H9 (cell line): ENCODE data around the gene TMEM140. TPM values are rescaled to one million over a fixed set of nuclear protein-coding genes. Genes with fewer than 3 reads are reported as not detected.

ENCODE experiments used
- DNase-seq: peaks from one replicate; pipeline ENCODE4 v3.0.0-alpha.2; 2017
- H2AFZ ChIP-seq: one replicate; pipeline ENCODE4 v1.6.1; 2013; ENCODE audit warnings: mild to moderate bottlenecking, low read length, control low read depth, moderate library complexity
- H2AK5ac ChIP-seq: 2 replicates; pipeline ENCODE4 v1.6.1; 2013; ENCODE audit warnings: low read length, control low read depth, mixed read lengths; ENCODE audit not compliant: insufficient read length
- H2BK120ac ChIP-seq: one replicate; pipeline ENCODE4 v1.6.1; 2013; ENCODE audit warnings: low read depth, mild to moderate bottlenecking, low read length, control low read depth, inconsistent platforms; ENCODE audit not compliant: poor library complexity, severe bottlenecking
- H2BK12ac ChIP-seq: 2 replicates; pipeline ENCODE4 v1.6.1; 2013; ENCODE audit warnings: low read length, control low read depth, mixed read lengths, low read depth; ENCODE audit not compliant: insufficient read length
- H2BK15ac ChIP-seq: 2 replicates; pipeline ENCODE4 v1.6.1; 2013; ENCODE audit warnings: low read depth, low read length, control low read depth
- H2BK20ac ChIP-seq: one replicate; pipeline ENCODE4 v1.6.1; 2013; ENCODE audit warnings: low read depth, mild to moderate bottlenecking, low read length, control low read depth, inconsistent platforms; ENCODE audit not compliant: poor library complexity, severe bottlenecking
- H2BK5ac ChIP-seq: 2 replicates; pipeline ENCODE4 v1.6.1; 2013; ENCODE audit warnings: low read length, control low read depth, mixed read lengths; ENCODE audit not compliant: insufficient read length
- H3K14ac ChIP-seq: 2 replicates; pipeline ENCODE4 v1.6.1; 2013; ENCODE audit warnings: low read length, control low read depth; ENCODE audit not compliant: insufficient read depth
- H3K18ac ChIP-seq: 2 replicates; pipeline ENCODE4 v1.6.1; 2013; ENCODE audit warnings: low read depth, mild to moderate bottlenecking, mixed read lengths, low read length, control low read depth; ENCODE audit not compliant: insufficient read length
- H3K23ac ChIP-seq: 2 replicates; pipeline ENCODE4 v1.6.1; 2013; ENCODE audit warnings: low read length, control low read depth, mixed read lengths, low read depth; ENCODE audit not compliant: insufficient read length
- H3K23me2 ChIP-seq: 2 replicates; pipeline ENCODE4 v1.6.1; 2013; ENCODE audit warnings: low read depth, mild to moderate bottlenecking, mixed read lengths, low read length, control low read depth; ENCODE audit not compliant: insufficient read length, poor library complexity, severe bottlenecking
- H3K27ac ChIP-seq: 2 replicates; pipeline ENCODE4 v1.5.1; 2013; ENCODE audit warnings: low read length, control low read depth, mixed read lengths, low read depth; ENCODE audit not compliant: insufficient read length
- H3K27me3 ChIP-seq: 2 replicates; pipeline ENCODE4 v1.6.1; 2013; ENCODE audit warnings: low read length, control low read depth, inconsistent platforms; ENCODE audit not compliant: insufficient read depth
- H3K4ac ChIP-seq: 2 replicates; pipeline ENCODE4 v1.6.1; 2013; ENCODE audit warnings: low read depth, mild to moderate bottlenecking, control low read depth, inconsistent platforms, low read length, moderate library complexity
- H3K4me1 ChIP-seq: 2 replicates; pipeline ENCODE4 v1.6.1; 2013; ENCODE audit warnings: low read length, control low read depth, inconsistent platforms; ENCODE audit not compliant: insufficient read depth
- H3K4me2 ChIP-seq: 2 replicates; pipeline ENCODE4 v1.6.1; 2013; ENCODE audit warnings: low read length, control low read depth, mixed read lengths; ENCODE audit not compliant: insufficient read length, insufficient read depth
- H3K56ac ChIP-seq: 2 replicates; pipeline ENCODE4 v1.6.1; 2013; ENCODE audit warnings: low read depth, mild to moderate bottlenecking, mixed read lengths, low read length, control low read depth; ENCODE audit not compliant: insufficient read length
- H3K79me1 ChIP-seq: 2 replicates; pipeline ENCODE4 v1.6.1; 2013; ENCODE audit warnings: low read depth, mild to moderate bottlenecking, moderate library complexity, low read length, control low read depth, inconsistent platforms; ENCODE audit not compliant: insufficient read depth, poor library complexity, severe bottlenecking
- H3K79me2 ChIP-seq: 2 replicates; pipeline ENCODE4 v1.6.1; 2013; ENCODE audit warnings: low read length, control low read depth, inconsistent platforms; ENCODE audit not compliant: insufficient read depth
- H3K9ac ChIP-seq: 2 replicates; pipeline ENCODE4 v1.6.1; 2013; ENCODE audit warnings: low read length, control low read depth, mixed read lengths; ENCODE audit not compliant: insufficient read length; ENCODE audit errors: extremely low read depth
- H3K9me3 ChIP-seq: one replicate; pipeline ENCODE4 v1.6.1; 2013; ENCODE audit warnings: low read depth, low read length, inconsistent platforms; ENCODE audit not compliant: control insufficient read depth
- H3T11ph ChIP-seq: one replicate; pipeline ENCODE4 v1.6.1; 2013; ENCODE audit warnings: mild to moderate bottlenecking, low read length, control low read depth, inconsistent platforms
- H4K20me1 ChIP-seq: one replicate; pipeline ENCODE4 v1.6.1; 2013; ENCODE audit not compliant: control insufficient read depth, insufficient read length, insufficient read depth
- H4K5ac ChIP-seq: 2 replicates; pipeline ENCODE4 v1.6.1; 2013; ENCODE audit warnings: low read depth, mild to moderate bottlenecking, mixed read lengths, low read length, control low read depth; ENCODE audit not compliant: insufficient read length
- H4K8ac ChIP-seq: replicated peaks from 2 replicates; pipeline ENCODE4 v1.6.1; 2013; ENCODE audit warnings: low read length, control low read depth, mixed read lengths, low read depth; ENCODE audit not compliant: insufficient read length
- H4K91ac ChIP-seq: 2 replicates; pipeline ENCODE4 v1.6.1; 2013; ENCODE audit warnings: low read depth, mild to moderate bottlenecking, moderate library complexity, mixed read lengths, low read length, control low read depth; ENCODE audit not compliant: insufficient read length
- H3K27ac Mint-ChIP-seq, 3 experiments: 2 replicates in 2 of 3; 3 replicates in 1 of 3; pipeline ENCODE4 v1.8.0; 2020 to 2021; ENCODE audit warnings: mixed read lengths in 3 of 3, mild to moderate bottlenecking in 1 of 3, moderate library complexity in 1 of 3
- H3K27me3 Mint-ChIP-seq: 2 replicates; pipeline ENCODE4 v1.8.0; 2021; ENCODE audit warnings: low read depth, mild to moderate bottlenecking, moderate library complexity, mixed read lengths
- H3K36me3 Mint-ChIP-seq, 3 experiments: 2 replicates in 2 of 3; 3 replicates in 1 of 3; pipeline ENCODE4 v1.8.0; 2020 to 2021; ENCODE audit warnings: low read depth in 3 of 3, mixed read lengths in 3 of 3; ENCODE audit not compliant: insufficient read depth in 1 of 3
- H3K4me1 Mint-ChIP-seq, 2 experiments: 2 replicates each; pipeline ENCODE4 v1.8.0; 2020; ENCODE audit warnings: mixed read lengths in 2 of 2
- H3K4me3 Mint-ChIP-seq, 2 experiments: 2 replicates in 1 of 2; 3 replicates in 1 of 2; pipeline ENCODE4 v1.8.0; 2020 to 2021; ENCODE audit warnings: mild to moderate bottlenecking in 2 of 2, mixed read lengths in 2 of 2, moderate library complexity in 1 of 2
- H3K9me3 Mint-ChIP-seq, 2 experiments: 2 replicates in 1 of 2; 3 replicates in 1 of 2; pipeline ENCODE4 v1.8.0; 2020; ENCODE audit warnings: mild to moderate bottlenecking in 2 of 2, mixed read lengths in 2 of 2, moderate library complexity in 1 of 2
- WGBS: extraction: QIAGEN DNeasy Blood & Tissue Kit; methylation state at CpG from one replicate; pipeline ENCODE4 v1.1.7; 2013; ENCODE audit warnings: missing lambda C conversion rate, low lambda C conversion rate, mixed read lengths; ENCODE audit not compliant: insufficient read length; ENCODE audit errors: extremely low coverage; 5-methylcytosine and 5-hydroxymethylcytosine counted together
- microRNA-seq: library from miRNA; unstranded; fragments of <30 nt; microRNA quantifications from one replicate; pipeline ENCODE4, GENCODE V29; 2020; ENCODE audit warnings: borderline microRNAs expressed
- total RNA-seq: library from RNA; stranded (reverse); gene quantifications from 2 replicates; pipeline ENCODE4 v1.2.1, GENCODE V29; 2021
- TF ChIP-seq, protein P1 (sequence below): fragments of 200-600 bp; sonication (generic); conservative IDR thresholded peaks from 3 replicates; pipeline ENCODE4 v1.8.0; 2021; ENCODE audit warnings: antibody characterized with exemption, mild to moderate bottlenecking

TMEM140 gene
- total RNA-seq, 1 experiment from 2014 or later: not detected

- no peaks in the 10 kb centered on the region for H3K27me3 ChIP-seq
- H3K23ac ChIP-seq: no peak overlapping the region
- whole genome bisulfite sequencing: no CpG with 5 or more reads among the region's 3 CpGs
- H2BK12ac ChIP-seq: no peak overlapping the region
- no peaks in the 10 kb centered on the region for H3K79me1 ChIP-seq
- H3K4ac ChIP-seq: no peak overlapping the region
- H4K91ac ChIP-seq: no peak overlapping the region
- Mint-ChIP-seq H3K4me3 (no peak overlapping the region), H3K27me3 (peaks cover 4% of the 10 kb centered on the region), H3K4me1 (peaks cover 8 to 17% of the 10 kb centered on the region in 2 experiments), H3K36me3 (no peaks in the 10 kb centered on the region), H3K9me3 (no peaks in the 10 kb centered on the region), H3K27ac (no peak overlapping the region)
- no peaks in the 10 kb centered on the region for H3K79me2 ChIP-seq
- H2AFZ ChIP-seq: no peak overlapping the region
- H4K8ac ChIP-seq: no peak overlapping the region
- peaks cover 8% of the 10 kb centered on the region for H3K23me2 ChIP-seq
- H2AK5ac ChIP-seq: no peak overlapping the region
- H3K18ac ChIP-seq: no peak overlapping the region
- H3K14ac ChIP-seq: no peak overlapping the region
- no peak for DNase-seq
- H3T11ph ChIP-seq: no peak overlapping the region
- no peak overlapping the region for H3K4me2 ChIP-seq
- no peak overlapping the region for H3K9ac ChIP-seq
- TF ChIP-seq, protein P1, sequence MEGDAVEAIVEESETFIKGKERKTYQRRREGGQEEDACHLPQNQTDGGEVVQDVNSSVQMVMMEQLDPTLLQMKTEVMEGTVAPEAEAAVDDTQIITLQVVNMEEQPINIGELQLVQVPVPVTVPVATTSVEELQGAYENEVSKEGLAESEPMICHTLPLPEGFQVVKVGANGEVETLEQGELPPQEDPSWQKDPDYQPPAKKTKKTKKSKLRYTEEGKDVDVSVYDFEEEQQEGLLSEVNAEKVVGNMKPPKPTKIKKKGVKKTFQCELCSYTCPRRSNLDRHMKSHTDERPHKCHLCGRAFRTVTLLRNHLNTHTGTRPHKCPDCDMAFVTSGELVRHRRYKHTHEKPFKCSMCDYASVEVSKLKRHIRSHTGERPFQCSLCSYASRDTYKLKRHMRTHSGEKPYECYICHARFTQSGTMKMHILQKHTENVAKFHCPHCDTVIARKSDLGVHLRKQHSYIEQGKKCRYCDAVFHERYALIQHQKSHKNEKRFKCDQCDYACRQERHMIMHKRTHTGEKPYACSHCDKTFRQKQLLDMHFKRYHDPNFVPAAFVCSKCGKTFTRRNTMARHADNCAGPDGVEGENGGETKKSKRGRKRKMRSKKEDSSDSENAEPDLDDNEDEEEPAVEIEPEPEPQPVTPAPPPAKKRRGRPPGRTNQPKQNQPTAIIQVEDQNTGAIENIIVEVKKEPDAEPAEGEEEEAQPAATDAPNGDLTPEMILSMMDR: no peak
- H3K27ac ChIP-seq: no peak overlapping the region
- H4K20me1 ChIP-seq: no peaks in the 10 kb centered on the region
- H3K56ac ChIP-seq: no peak overlapping the region
- no peaks in the 10 kb centered on the region for H3K9me3 ChIP-seq
- H2BK15ac ChIP-seq: no peak overlapping the region
- H2BK5ac ChIP-seq: no peak overlapping the region
- H4K5ac ChIP-seq: no peak overlapping the region
- no peak overlapping the region for H2BK20ac ChIP-seq
- H2BK120ac ChIP-seq: no peak overlapping the region
- H3K4me1 ChIP-seq: no peaks in the 10 kb centered on the region
These were observed 67.8 kb downstream of the TMEM140 start for GRCh38 chr7:135215698-135216097.

Small RNAs within 50 kb of the gene (microRNA-seq; reads per million reads assigned to microRNA genes)
- gene MIR6509: not detected

Other genes with a start within 250 kb of the TMEM140 start
- gene AGBL3, start 161.6 kb upstream of the TMEM140 start, total RNA-seq: 1.2 and 2.4 TPM in 2 replicates
- 72.0 and 76.0 TPM in 2 replicates for gene CYREN, start 22.6 kb downstream of the TMEM140 start, total RNA-seq
- gene WDR91, start 63.5 kb downstream of the TMEM140 start, total RNA-seq: 7.3 and 9.4 TPM in 2 replicates
- not detected in 2 replicates for gene STRA8, start 85.8 kb downstream of the TMEM140 start, total RNA-seq